ENCODE measurements around the gene PDE6H.

DNA sequence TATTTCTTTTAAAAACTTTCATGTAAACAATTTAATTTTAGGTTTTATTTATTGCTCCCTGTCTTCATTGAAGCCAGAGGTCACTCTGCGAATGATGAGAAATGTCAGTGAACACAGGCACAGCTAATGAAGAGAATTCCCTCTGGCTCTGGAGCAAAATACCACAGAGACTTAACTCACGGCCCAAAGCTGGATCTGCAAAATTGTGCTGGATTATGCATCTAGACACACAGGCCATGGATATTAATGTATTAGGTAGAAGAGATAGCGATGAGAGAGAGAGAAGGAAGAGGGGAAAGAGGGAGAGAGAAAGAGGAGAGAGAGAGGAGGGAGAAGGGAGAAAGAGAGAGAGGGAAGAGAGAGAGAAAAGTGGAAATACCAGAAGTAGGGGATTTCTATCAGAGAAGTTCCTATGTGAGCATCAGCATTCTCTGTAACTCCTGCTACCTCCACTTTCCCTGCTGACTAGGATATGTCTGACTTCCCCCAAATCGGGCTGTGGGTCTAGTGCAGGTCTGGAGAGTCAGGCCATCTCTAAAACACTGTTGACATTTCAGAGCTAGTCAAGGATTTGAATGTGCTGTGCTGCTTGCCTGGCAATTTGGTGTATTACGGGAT lies 15.2 kb upstream of the PDE6H start:
- TF ChIP-seq POLR2A (IDR thresholded peaks at IDR 0.05; ENCODE audit: control extremely low read depth in 1 of 2, low read depth in 2 of 2, low read length in 2 of 2) (no peak), KDM4A (IDR thresholded peaks at IDR 0.05; ENCODE audit: low read depth, low read length, severe bottlenecking) (no peak), EZH2 (IDR thresholded peaks at IDR 0.05; ENCODE audit: low read depth, low read length, severe bottlenecking) (no peak), ZNF274 (IDR thresholded peaks at IDR 0.05; ENCODE audit: borderline replicate concordance, extremely low read depth, low read length) (no peak)
- TF ChIP-seq, protein P1, sequence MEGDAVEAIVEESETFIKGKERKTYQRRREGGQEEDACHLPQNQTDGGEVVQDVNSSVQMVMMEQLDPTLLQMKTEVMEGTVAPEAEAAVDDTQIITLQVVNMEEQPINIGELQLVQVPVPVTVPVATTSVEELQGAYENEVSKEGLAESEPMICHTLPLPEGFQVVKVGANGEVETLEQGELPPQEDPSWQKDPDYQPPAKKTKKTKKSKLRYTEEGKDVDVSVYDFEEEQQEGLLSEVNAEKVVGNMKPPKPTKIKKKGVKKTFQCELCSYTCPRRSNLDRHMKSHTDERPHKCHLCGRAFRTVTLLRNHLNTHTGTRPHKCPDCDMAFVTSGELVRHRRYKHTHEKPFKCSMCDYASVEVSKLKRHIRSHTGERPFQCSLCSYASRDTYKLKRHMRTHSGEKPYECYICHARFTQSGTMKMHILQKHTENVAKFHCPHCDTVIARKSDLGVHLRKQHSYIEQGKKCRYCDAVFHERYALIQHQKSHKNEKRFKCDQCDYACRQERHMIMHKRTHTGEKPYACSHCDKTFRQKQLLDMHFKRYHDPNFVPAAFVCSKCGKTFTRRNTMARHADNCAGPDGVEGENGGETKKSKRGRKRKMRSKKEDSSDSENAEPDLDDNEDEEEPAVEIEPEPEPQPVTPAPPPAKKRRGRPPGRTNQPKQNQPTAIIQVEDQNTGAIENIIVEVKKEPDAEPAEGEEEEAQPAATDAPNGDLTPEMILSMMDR (IDR thresholded peaks at IDR 0.05; ENCODE audit: control extremely low read depth in 1 of 3, insufficient read depth in 1 of 3, low read depth in 1 of 3, low read length in 3 of 3): no peak

Measured in H1 (cell line).